ENCODE measurements around the gene ZSCAN20.

ZSCAN20 gene

GRCh38 chr1:33529957-33530356 lies 57.5 kb downstream of the ZSCAN20 start:
- no peaks in the 10 kb centered on the region for H3K27me3 ChIP-seq (ENCODE audit: control insufficient read depth in 1 of 2, insufficient read depth in 2 of 2, low read length in 2 of 2)
- no peak overlapping the region for H3K4me3 ChIP-seq (ENCODE audit: low read length in 2 of 2)
- no peaks in the 10 kb centered on the region for H3K4me1 ChIP-seq (ENCODE audit: control insufficient read depth, insufficient read depth, low read length)
- no peaks in the 10 kb centered on the region for H3K36me3 ChIP-seq (ENCODE audit: control insufficient read depth in 2 of 2, insufficient read depth in 2 of 2, low read length in 2 of 2)
- H3K9ac ChIP-seq (ENCODE audit: low read length in 2 of 2), result no peak overlapping the region
- no peaks in the 10 kb centered on the region for H3K9me3 ChIP-seq (ENCODE audit: control insufficient read depth in 2 of 2, low read length in 2 of 2)
- H3K27ac ChIP-seq (ENCODE audit: low read length), result no peak overlapping the region

GRCh38 chr1:33532250-33532649 lies 59.8 kb downstream of the ZSCAN20 start:
- no peaks in the 10 kb centered on the region for H3K4me1 ChIP-seq (ENCODE audit: control insufficient read depth, insufficient read depth, low read length)
- peaks cover 0 to 4% of the 10 kb centered on the region in 2 donors for H3K27me3 ChIP-seq (ENCODE audit: control insufficient read depth in 1 of 2, insufficient read depth in 2 of 2, low read length in 2 of 2)
- H3K36me3 ChIP-seq (ENCODE audit: control insufficient read depth in 2 of 2, insufficient read depth in 2 of 2, low read length in 2 of 2), result no peaks in the 10 kb centered on the region
- no peak overlapping the region for H3K4me3 ChIP-seq (ENCODE audit: low read length in 2 of 2)
- H3K9ac ChIP-seq (ENCODE audit: low read length in 2 of 2), result no peak overlapping the region
- H3K27ac ChIP-seq (ENCODE audit: low read length), result no peak overlapping the region
- no peaks in the 10 kb centered on the region for H3K9me3 ChIP-seq (ENCODE audit: control insufficient read depth in 2 of 2, low read length in 2 of 2)

- Histone ChIP-seq H3K27me3 (ENCODE audit: control insufficient read depth in 1 of 2, insufficient read depth in 2 of 2, low read length in 2 of 2) (peaks cover 0 to 4% of the 10 kb centered on the region in 2 donors), H3K4me1 (ENCODE audit: control insufficient read depth, insufficient read depth, low read length) (no peaks in the 10 kb centered on the region), H3K27ac (ENCODE audit: low read length) (no peak overlapping the region), H3K4me3 (ENCODE audit: low read length in 2 of 2) (no peak overlapping the region), H3K36me3 (ENCODE audit: control insufficient read depth in 2 of 2, insufficient read depth in 2 of 2, low read length in 2 of 2) (no peaks in the 10 kb centered on the region), H3K9ac (ENCODE audit: low read length in 2 of 2) (no peak overlapping the region), H3K9me3 (ENCODE audit: control insufficient read depth in 2 of 2, low read length in 2 of 2) (no peaks in the 10 kb centered on the region)
These were observed 60.5 kb downstream of the ZSCAN20 start for GRCh38 chr1:33532936-33533335.

GRCh38 chr1:33535334-33535733 lies 62.9 kb downstream of the ZSCAN20 start:
- Histone ChIP-seq H3K9ac (ENCODE audit: low read length in 2 of 2) (no peak overlapping the region), H3K27me3 (ENCODE audit: control insufficient read depth in 1 of 2, insufficient read depth in 2 of 2, low read length in 2 of 2) (peaks cover 0 to 4% of the 10 kb centered on the region in 2 donors), H3K4me3 (ENCODE audit: low read length in 2 of 2) (no peak overlapping the region), H3K36me3 (ENCODE audit: control insufficient read depth in 2 of 2, insufficient read depth in 2 of 2, low read length in 2 of 2) (no peaks in the 10 kb centered on the region), H3K4me1 (ENCODE audit: control insufficient read depth, insufficient read depth, low read length) (no peaks in the 10 kb centered on the region), H3K27ac (ENCODE audit: low read length) (no peak overlapping the region), H3K9me3 (ENCODE audit: control insufficient read depth in 2 of 2, low read length in 2 of 2) (no peaks in the 10 kb centered on the region)

GRCh38 chr1:33537885-33538284 lies 65.4 kb downstream of the ZSCAN20 start:
- H3K27ac ChIP-seq (ENCODE audit: low read length), result no peak overlapping the region
- no peak overlapping the region for H3K9ac ChIP-seq (ENCODE audit: low read length in 2 of 2)
- H3K9me3 ChIP-seq (ENCODE audit: control insufficient read depth in 2 of 2, low read length in 2 of 2), result no peaks in the 10 kb centered on the region
- no peaks in the 10 kb centered on the region for H3K36me3 ChIP-seq (ENCODE audit: control insufficient read depth in 2 of 2, insufficient read depth in 2 of 2, low read length in 2 of 2)
- peaks cover 0 to 4% of the 10 kb centered on the region in 2 donors for H3K27me3 ChIP-seq (ENCODE audit: control insufficient read depth in 1 of 2, insufficient read depth in 2 of 2, low read length in 2 of 2)
- no peaks in the 10 kb centered on the region for H3K4me1 ChIP-seq (ENCODE audit: control insufficient read depth, insufficient read depth, low read length)
- no peak overlapping the region for H3K4me3 ChIP-seq (ENCODE audit: low read length in 2 of 2)

- Histone ChIP-seq H3K27ac (ENCODE audit: low read length) (no peak overlapping the region), H3K4me3 (ENCODE audit: low read length in 2 of 2) (no peak overlapping the region), H3K4me1 (ENCODE audit: control insufficient read depth, insufficient read depth, low read length) (no peaks in the 10 kb centered on the region), H3K9me3 (ENCODE audit: control insufficient read depth in 2 of 2, low read length in 2 of 2) (no peaks in the 10 kb centered on the region), H3K36me3 (ENCODE audit: control insufficient read depth in 2 of 2, insufficient read depth in 2 of 2, low read length in 2 of 2) (no peaks in the 10 kb centered on the region), H3K9ac (ENCODE audit: low read length in 2 of 2) (no peak overlapping the region), H3K27me3 (ENCODE audit: control insufficient read depth in 1 of 2, insufficient read depth in 2 of 2, low read length in 2 of 2) (peaks cover 0 to 2% of the 10 kb centered on the region in 2 donors)
These were observed 69.5 kb downstream of the ZSCAN20 start for GRCh38 chr1:33541966-33542365.

Data from stomach smooth muscle (tissue), 2 donors.